Upper lobe of left lung (tissue), 6 donors: ENCODE data around the gene CAMK1D. TPM values are rescaled to one million over a fixed set of nuclear protein-coding genes. Genes with fewer than 3 reads are reported as not detected.

Experiments used
- ATAC-seq, 2 donors: fragments of 200-7000 bp; cut with Tn5 transposase; one replicate each; pipeline ENCODE4 v1.9.1; 2022; ENCODE audit warnings: mild to moderate bottlenecking in 2 of 2, moderate library complexity in 2 of 2; ENCODE audit not compliant: low FRiP score in 2 of 2
- DNase-seq, 2 donors: peaks; one replicate each; pipeline ENCODE4 v3.0.0-alpha.2; 2019 to 2020
- H3K27ac ChIP-seq, 4 donors: fragments of 200-600 bp; sonication (generic); one replicate each; pipeline ENCODE4 v1.5.1; 2016 to 2019
- H3K27me3 ChIP-seq, 4 donors: fragments of 200-600 bp; sonication (generic); one replicate each; pipeline ENCODE4 v1.5.1; 2017 to 2019
- H3K36me3 ChIP-seq, 4 donors: fragments of 200-600 bp; sonication (generic); one replicate each; pipeline ENCODE4 v1.5.1; 2016 to 2019
- H3K4me1 ChIP-seq, 4 donors: fragments of 200-600 bp; sonication (generic); one replicate each; pipeline ENCODE4 v1.5.1; 2018 to 2019
- H3K4me3 ChIP-seq, 4 donors: fragments of 200-600 bp; sonication (generic); one replicate each; pipeline ENCODE4 v1.5.1; 2017 to 2019; ENCODE audit warnings: mild to moderate bottlenecking in 2 of 4, moderate library complexity in 1 of 4
- H3K9me3 ChIP-seq, 4 donors: fragments of 200-600 bp; sonication (generic); one replicate each; pipeline ENCODE4 v1.5.1; 2018 to 2019
- EP300 ChIP-seq, 4 donors: sonication (generic); formaldehyde crosslinking; IDR thresholded peaks; one replicate each; pipeline ENCODE4 v1.5.1; 2017; ENCODE audit warnings: antibody characterized with exemption in 4 of 4, control low read depth in 2 of 4
- POLR2A ChIP-seq, 4 donors: fragments of 450-650 bp; IDR thresholded peaks; one replicate each; pipeline ENCODE4 v1.5.1; 2016 to 2017; ENCODE audit warnings: antibody characterized with exemption in 4 of 4, mild to moderate bottlenecking in 2 of 4
- POLR2AphosphoS5 ChIP-seq, 2 donors: sonication (generic); formaldehyde crosslinking; IDR thresholded peaks; one replicate each; pipeline ENCODE4 v1.5.1; 2017; ENCODE audit warnings: antibody characterized with exemption in 2 of 2
- WGBS, 2 donors: methylation state at CpG; one replicate each; pipeline ENCODE4 v1.1.5; 2017 to 2018; 5-methylcytosine and 5-hydroxymethylcytosine counted together
- total RNA-seq, 6 donors: library from RNA; depleted of rRNA in 4 of 6; stranded (reverse); fragments of >200 nt in 4 of 6; gene quantifications; one replicate each; pipeline versions ENCODE4 v1.1.0 to v1.2.1, GENCODE V29; 2016 to 2021
- TF ChIP-seq, protein P1 (sequence below), 6 experiments: fragments of 450-650 bp in 4 of 6; fragments of 200-600 bp in 2 of 6; sonication (generic) in 2 of 6; IDR thresholded peaks; one replicate each; pipeline ENCODE4 v1.5.1; 2016 to 2019; ENCODE audit warnings: antibody characterized with exemption in 6 of 6
- donor health status: DM: no; HTN: no; CAD: no; lungs with moderate emphysema.
- donor health status: DM: no; HTN: yes; CAD: no; lungs with severe emphysema.

Gene CAMK1D
- total RNA-seq, 6 donors from 2014 or later = 6.2 to 29.2 (median 19.0) TPM

DNA sequence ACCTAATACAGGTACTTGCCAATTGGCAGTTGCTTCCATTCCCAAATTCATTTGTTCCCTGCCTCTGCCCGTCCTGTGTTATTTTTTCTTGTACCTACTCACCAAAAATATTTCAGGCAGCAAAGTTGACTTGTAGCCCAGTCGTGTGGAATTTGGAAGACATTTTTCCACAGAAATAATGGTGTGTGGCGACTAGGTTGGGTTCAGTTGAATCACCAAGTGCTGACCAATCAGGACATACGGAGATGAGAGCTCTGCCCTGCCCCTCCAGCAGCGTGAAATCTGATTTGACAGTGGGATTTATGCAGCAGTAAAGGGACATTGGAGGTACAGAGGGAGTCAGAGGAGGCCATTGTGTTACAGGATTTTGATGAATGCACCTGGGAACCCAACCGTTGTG, 435.3 kb downstream of the CAMK1D start:
- ATAC-seq (no peak), DNase-seq (no peak)
- H3K27ac ChIP-seq = no peak overlapping the region
- no peaks in the 10 kb centered on the region for H3K36me3 ChIP-seq
- no peaks in the 10 kb centered on the region for H3K4me1 ChIP-seq
- TF ChIP-seq, protein P1, sequence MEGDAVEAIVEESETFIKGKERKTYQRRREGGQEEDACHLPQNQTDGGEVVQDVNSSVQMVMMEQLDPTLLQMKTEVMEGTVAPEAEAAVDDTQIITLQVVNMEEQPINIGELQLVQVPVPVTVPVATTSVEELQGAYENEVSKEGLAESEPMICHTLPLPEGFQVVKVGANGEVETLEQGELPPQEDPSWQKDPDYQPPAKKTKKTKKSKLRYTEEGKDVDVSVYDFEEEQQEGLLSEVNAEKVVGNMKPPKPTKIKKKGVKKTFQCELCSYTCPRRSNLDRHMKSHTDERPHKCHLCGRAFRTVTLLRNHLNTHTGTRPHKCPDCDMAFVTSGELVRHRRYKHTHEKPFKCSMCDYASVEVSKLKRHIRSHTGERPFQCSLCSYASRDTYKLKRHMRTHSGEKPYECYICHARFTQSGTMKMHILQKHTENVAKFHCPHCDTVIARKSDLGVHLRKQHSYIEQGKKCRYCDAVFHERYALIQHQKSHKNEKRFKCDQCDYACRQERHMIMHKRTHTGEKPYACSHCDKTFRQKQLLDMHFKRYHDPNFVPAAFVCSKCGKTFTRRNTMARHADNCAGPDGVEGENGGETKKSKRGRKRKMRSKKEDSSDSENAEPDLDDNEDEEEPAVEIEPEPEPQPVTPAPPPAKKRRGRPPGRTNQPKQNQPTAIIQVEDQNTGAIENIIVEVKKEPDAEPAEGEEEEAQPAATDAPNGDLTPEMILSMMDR (IDR thresholded peaks at IDR 0.05) = no peak
- no peak for TF ChIP-seq POLR2AphosphoS5 (IDR thresholded peaks at IDR 0.05)
- TF ChIP-seq EP300 (IDR thresholded peaks at IDR 0.05) = no peak
- TF ChIP-seq POLR2A (IDR thresholded peaks at IDR 0.05) = no peak
- WGBS, 2 donors = 81 to 84% methylated on average over 6 of the region's 6 CpGs
- no peak overlapping the region for H3K4me3 ChIP-seq
- H3K27me3 ChIP-seq = no peaks in the 10 kb centered on the region
- H3K9me3 ChIP-seq = no peaks in the 10 kb centered on the region

DNA sequence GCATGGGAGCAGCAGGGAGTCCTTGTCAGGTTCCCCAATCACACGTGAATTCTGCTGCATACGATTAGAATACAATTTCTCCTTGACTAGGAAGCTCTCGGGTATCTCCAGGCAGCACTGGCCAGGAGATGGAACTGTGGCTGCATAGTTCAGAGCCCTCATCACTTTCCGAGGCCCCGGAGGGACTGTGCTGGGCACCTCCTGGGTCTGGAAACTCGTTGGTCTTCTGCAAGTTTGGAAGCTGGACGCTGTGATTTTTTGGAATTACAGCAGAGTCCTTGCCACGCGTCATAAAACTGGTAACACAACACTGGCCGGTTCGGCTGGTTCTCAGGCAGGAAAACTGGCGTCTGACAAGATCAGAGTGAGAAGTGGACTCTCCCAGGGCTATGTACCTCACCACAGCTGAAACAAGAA, 436.1 kb downstream of the CAMK1D start:
- Histone ChIP-seq H3K27me3 (no peaks in the 10 kb centered on the region), H3K4me3 (no peak overlapping the region), H3K9me3 (no peaks in the 10 kb centered on the region), H3K36me3 (no peaks in the 10 kb centered on the region), H3K27ac (no peak overlapping the region), H3K4me1 (no peaks in the 10 kb centered on the region)
- ATAC-seq = no peak
- no peak for TF ChIP-seq POLR2AphosphoS5 (IDR thresholded peaks at IDR 0.05)
- no peak for TF ChIP-seq POLR2A (IDR thresholded peaks at IDR 0.05)
- no peak for TF ChIP-seq EP300 (IDR thresholded peaks at IDR 0.05)
- TF ChIP-seq, protein P1 (IDR thresholded peaks at IDR 0.05) = no peak
- 71 to 76% methylated on average over 12 of the region's 12 CpGs for WGBS, 2 donors
- no peak for DNase-seq

DNA sequence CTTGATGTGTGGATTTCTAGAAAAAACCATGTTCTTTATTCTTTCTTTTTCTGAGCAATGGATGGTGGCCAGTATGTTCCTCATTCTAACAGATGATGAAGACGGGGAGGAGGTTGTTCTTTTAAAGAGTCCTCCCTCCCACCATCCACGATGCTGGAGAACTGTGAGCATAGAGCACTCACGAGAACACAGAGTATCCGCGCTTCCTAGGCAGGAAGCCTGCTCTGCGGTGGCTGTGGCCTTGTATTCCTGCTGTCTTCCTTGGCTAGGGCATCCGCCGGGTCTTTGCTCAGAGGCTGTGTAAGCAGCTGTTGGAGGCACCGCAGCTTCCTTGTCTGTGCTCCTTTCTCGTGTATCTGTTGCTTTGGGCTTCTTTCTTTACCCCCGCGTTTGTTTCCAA, 437.9 kb downstream of the CAMK1D start:
- no peak overlapping the region for H3K27ac ChIP-seq
- no peaks in the 10 kb centered on the region for H3K36me3 ChIP-seq
- ATAC-seq (no peak), DNase-seq (no peak)
- no peaks in the 10 kb centered on the region for H3K4me1 ChIP-seq
- no peak overlapping the region for H3K4me3 ChIP-seq
- no peaks in the 10 kb centered on the region for H3K27me3 ChIP-seq
- WGBS, 2 donors = 85 to 94% methylated on average over 11 to 12 of the region's 12 CpGs
- no peaks in the 10 kb centered on the region for H3K9me3 ChIP-seq
- no peak for TF ChIP-seq POLR2AphosphoS5 (IDR thresholded peaks at IDR 0.05)
- no peak for TF ChIP-seq EP300 (IDR thresholded peaks at IDR 0.05)
- no peak for TF ChIP-seq POLR2A (IDR thresholded peaks at IDR 0.05)
- TF ChIP-seq, protein P1 (IDR thresholded peaks at IDR 0.05) = no peak

DNA sequence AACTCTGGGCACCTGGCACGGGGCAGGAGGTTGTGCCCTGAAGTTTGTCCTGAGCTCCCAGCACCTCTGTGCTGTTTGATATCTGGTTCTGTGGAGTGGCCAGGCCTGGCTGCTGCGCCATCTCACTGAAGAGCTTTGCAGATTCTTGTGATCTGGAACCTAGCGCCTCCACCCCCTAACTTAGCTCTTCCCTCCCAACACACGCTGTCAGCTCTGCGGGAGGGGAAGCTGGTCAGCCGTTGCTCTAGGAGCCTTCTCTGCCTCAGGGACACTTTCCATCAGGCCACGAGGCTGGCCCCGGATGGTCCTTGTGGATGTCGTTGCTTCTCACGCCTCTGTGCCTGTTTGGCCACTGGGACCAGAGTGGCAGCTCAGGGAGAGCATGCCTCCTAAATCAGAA, 438.9 kb downstream of the CAMK1D start:
- ATAC-seq = no peak
- DNase-seq = no peak
- H3K4me3 ChIP-seq = no peak overlapping the region
- no peak overlapping the region for H3K27ac ChIP-seq
- no peaks in the 10 kb centered on the region for H3K27me3 ChIP-seq
- WGBS, 2 donors = 83 to 89% methylated on average over 2 to 10 of the region's 10 CpGs
- no peaks in the 10 kb centered on the region for H3K36me3 ChIP-seq
- no peaks in the 10 kb centered on the region for H3K4me1 ChIP-seq
- H3K9me3 ChIP-seq = no peaks in the 10 kb centered on the region
- TF ChIP-seq POLR2AphosphoS5 (IDR thresholded peaks at IDR 0.05) = no peak

DNA sequence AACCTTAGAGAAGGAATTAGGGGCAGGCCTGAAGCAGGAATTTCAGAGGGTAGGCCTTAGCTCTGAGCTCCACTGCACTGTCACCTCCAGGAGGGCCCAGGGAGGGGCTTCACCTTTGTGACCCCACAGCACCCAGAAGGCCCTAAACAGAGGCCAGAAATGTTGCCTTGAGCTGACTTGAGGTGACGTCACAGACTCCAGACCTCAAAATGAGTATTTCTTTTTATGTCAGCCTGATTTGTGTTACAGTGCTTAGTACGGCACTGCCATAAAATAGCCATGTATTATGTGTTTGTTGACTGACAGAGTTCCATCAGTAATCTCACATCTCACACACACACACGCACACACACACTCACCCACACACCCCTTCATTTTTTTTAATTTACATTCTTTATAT, 440.9 kb downstream of the CAMK1D start:
- H3K4me3 ChIP-seq = no peak overlapping the region
- 74 to 79% methylated on average over 3 of the region's 3 CpGs for WGBS, 2 donors
- H3K27ac ChIP-seq = no peak overlapping the region
- H3K9me3 ChIP-seq = no peaks in the 10 kb centered on the region
- H3K36me3 ChIP-seq = no peaks in the 10 kb centered on the region
- ATAC-seq (no peak), DNase-seq (no peak)
- H3K4me1 ChIP-seq = no peaks in the 10 kb centered on the region
- no peak for TF ChIP-seq POLR2AphosphoS5 (IDR thresholded peaks at IDR 0.05)
- TF ChIP-seq, protein P1 (IDR thresholded peaks at IDR 0.05) = no peak
- no peak for TF ChIP-seq EP300 (IDR thresholded peaks at IDR 0.05)
- no peak for TF ChIP-seq POLR2A (IDR thresholded peaks at IDR 0.05)
- no peaks in the 10 kb centered on the region for H3K27me3 ChIP-seq
